Activated CD4-positive, alpha-beta memory T cell treated with anti-CD3 and anti-CD28 coated beads for 36 hours (primary cell): ENCODE data around the gene TAS2R38. TPM values are rescaled to one million over a fixed set of nuclear protein-coding genes. Genes with fewer than 3 reads are reported as not detected.
"Not testable (repeated sequence)": the region's sequence is repeated elsewhere in the genome, so short reads cannot be mapped to it uniquely, and the experiment has no call there.

Experiments
- CTCF ChIA-PET: fragments of 350-600 bp; sonication (Branson Sonifier 250); formaldehyde crosslinking; loops from one replicate; lab custom pipeline; 2021; ENCODE audit warnings: antibody characterized with exemption, inconsistent platforms; lab: Charles Lee
- POLR2A ChIA-PET: fragments of 350-600 bp; sonication (Branson Sonifier 250); formaldehyde crosslinking; loops from one replicate; lab custom pipeline; 2021; ENCODE audit warnings: antibody characterized with exemption; lab: Charles Lee
- DNase-seq: peaks from one replicate; pipeline ENCODE4 v3.0.0-alpha.2; 2020
- H3K27ac Mint-ChIP-seq: one replicate; pipeline ENCODE4 v1.8.0; 2021; ENCODE audit warnings: mixed read lengths
- H3K27me3 Mint-ChIP-seq: one replicate; pipeline ENCODE4 v1.8.0; 2021; ENCODE audit warnings: mixed read lengths
- H3K36me3 Mint-ChIP-seq: one replicate; pipeline ENCODE4 v1.8.0; 2021; ENCODE audit warnings: mixed read lengths
- H3K4me1 Mint-ChIP-seq: one replicate; pipeline ENCODE4 v1.8.0; 2021; ENCODE audit warnings: low read depth, mixed read lengths
- H3K4me3 Mint-ChIP-seq: one replicate; pipeline ENCODE4 v1.8.0; 2021; ENCODE audit warnings: mild to moderate bottlenecking, mixed read lengths
- H3K9me3 Mint-ChIP-seq: one replicate; pipeline ENCODE4 v1.8.0; 2021; ENCODE audit warnings: mixed read lengths
- intact Hi-C: fragments of 100-400 bp; cut with micrococcal nuclease; formaldehyde crosslinking; loops from one replicate; pipeline ENCODE4 v1.15.1; 2023
- total RNA-seq, 2 experiments: library from RNA; stranded (reverse); gene quantifications; one replicate each; pipeline ENCODE4 v1.2.3, GENCODE V29; 2021

Gene TAS2R38
- total RNA-seq, 2 experiments from 2014 or later = not detected

DNA sequence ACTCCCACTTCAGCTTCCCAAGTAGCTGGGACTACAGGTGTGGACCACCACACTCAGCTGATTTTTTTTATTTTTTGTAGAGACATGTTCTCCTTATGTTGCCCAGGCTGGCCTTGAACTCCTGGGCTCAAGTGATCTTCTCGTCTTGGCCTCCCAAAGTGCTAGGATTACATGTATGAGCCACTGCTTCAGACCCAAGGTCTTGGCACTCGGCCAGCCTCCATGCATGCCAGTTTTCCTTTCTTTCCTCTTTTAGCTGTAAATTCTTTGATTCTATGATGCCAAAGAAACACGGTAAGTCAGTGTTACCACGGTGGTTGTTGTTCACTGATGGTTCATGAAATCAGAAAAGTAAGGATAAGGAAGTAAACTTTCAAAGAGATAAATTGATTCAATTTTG lies 19.1 kb upstream of the TAS2R38 start:
- peaks cover 4% of the 10 kb centered on the region for H3K4me1 Mint-ChIP-seq
- no peaks in the 10 kb centered on the region for H3K36me3 Mint-ChIP-seq
- ChIA-PET POLR2A (no interaction called here), CTCF (interaction anchor here (1.0 to 1.7 kb wide), 2 partner anchors 16 to 17 kb away, joined by 4 to 6 read pairs; no protein-coding TSS in a partner anchor)
- no peak overlapping the region for H3K27ac Mint-ChIP-seq
- peaks cover 2% of the 10 kb centered on the region for H3K27me3 Mint-ChIP-seq
- intact Hi-C loops = no loop called here
- no peaks in the 10 kb centered on the region for H3K9me3 Mint-ChIP-seq
- DNase-seq = no peak
- no peak overlapping the region for H3K4me3 Mint-ChIP-seq

DNA sequence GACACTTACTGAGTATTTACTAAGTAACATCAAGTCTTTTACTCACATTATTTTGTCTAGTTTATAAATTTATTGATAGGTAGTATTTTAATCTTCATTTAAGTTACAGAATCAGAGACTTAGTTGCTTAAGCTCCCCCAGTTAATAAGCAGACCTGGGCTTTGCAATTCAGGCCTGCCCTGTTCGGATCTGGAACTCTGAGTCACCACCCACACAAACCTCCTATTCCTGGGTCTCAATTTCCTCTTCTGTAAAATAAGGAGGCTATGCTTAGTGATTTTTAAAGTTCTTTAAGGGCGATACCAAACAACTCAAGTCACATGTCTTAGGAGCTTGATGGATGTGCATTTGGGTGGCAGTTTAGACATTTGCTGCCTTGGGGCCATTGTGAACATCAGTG lies 18.6 kb upstream of the TAS2R38 start:
- H3K27ac Mint-ChIP-seq = no peak overlapping the region
- H3K4me1 Mint-ChIP-seq = peaks cover 4% of the 10 kb centered on the region
- POLR2A ChIA-PET = no interaction called here
- DNase-seq = no peak
- no peaks in the 10 kb centered on the region for H3K9me3 Mint-ChIP-seq
- CTCF ChIA-PET = interaction anchor here (1.7 kb wide), 1 partner anchor 16 kb away, joined by 6 read pairs; no protein-coding TSS in a partner anchor
- no peak overlapping the region for H3K4me3 Mint-ChIP-seq
- H3K27me3 Mint-ChIP-seq = peaks cover 2% of the 10 kb centered on the region
- intact Hi-C loops = no loop called here
- no peaks in the 10 kb centered on the region for H3K36me3 Mint-ChIP-seq

DNA sequence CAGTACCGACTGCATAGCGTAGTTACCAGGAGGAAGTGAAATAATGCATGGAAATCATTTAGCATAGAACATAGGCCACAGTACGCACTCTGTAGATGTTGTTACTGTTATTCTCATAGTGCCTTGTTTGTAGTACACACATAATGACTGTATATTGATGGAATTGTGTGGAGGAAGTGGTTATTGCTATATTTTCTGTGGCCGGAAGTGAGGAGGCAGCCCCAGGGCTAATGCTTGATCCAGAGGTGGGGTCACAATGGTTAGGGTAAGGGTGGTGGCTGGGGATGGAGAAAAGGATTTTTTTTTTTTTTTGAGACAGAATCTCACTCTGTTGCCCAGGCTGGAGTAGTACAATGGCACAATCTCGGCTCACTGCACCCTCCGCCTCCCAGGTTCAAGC lies 17.6 kb upstream of the TAS2R38 start:
- peaks cover 4% of the 10 kb centered on the region for H3K4me1 Mint-ChIP-seq
- no peaks in the 10 kb centered on the region for H3K27me3 Mint-ChIP-seq
- POLR2A ChIA-PET = no interaction called here
- no peak overlapping the region for H3K27ac Mint-ChIP-seq
- H3K9me3 Mint-ChIP-seq = no peaks in the 10 kb centered on the region
- DNase-seq = no peak
- intact Hi-C loops = no loop called here
- H3K36me3 Mint-ChIP-seq = no peaks in the 10 kb centered on the region
- H3K4me3 Mint-ChIP-seq = no peak overlapping the region
- CTCF ChIA-PET = interaction anchor here (1.7 kb wide), 1 partner anchor 15 kb away, joined by 6 read pairs; no protein-coding TSS in a partner anchor

DNA sequence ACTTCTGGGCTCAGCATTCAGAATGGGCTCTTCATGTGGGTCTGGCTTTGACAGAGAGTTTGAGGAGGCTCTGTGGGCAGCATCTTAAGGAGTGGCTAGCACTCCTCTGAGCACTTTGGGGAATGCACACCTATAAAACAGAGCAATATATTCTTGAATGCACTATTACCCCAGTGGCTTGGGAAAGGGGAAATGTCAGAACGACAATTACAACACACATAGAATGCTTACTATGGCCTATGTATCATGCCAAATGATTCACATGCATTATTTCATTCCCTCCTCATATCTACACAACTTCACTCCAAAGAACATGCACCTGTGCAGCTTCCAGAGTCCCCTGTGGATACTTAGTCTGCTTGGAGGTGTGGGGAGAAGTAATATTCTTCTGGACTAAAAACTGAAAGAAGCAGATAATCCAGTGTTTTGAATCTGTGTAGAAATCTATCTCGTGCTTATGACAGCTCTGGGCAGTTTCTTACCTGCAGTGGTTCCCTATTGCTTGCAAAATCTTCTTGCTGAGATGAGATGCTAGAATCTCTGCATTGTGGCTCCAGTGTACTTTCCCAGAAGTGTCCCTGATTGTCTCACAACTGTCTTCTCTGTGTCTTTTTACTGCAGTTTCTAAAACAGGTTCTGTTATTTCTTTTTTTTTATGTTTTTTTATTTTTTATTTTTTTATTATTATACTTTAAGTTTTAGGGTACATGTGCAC lies 16.6 kb upstream of the TAS2R38 start:
- no peaks in the 10 kb centered on the region for H3K27me3 Mint-ChIP-seq
- POLR2A ChIA-PET = no interaction called here
- no peak for DNase-seq
- H3K36me3 Mint-ChIP-seq = no peaks in the 10 kb centered on the region
- no peak overlapping the region for H3K4me3 Mint-ChIP-seq
- H3K4me1 Mint-ChIP-seq = peaks cover 4% of the 10 kb centered on the region
- intact Hi-C loops = no loop called here
- CTCF ChIA-PET = no interaction called here
- no peaks in the 10 kb centered on the region for H3K9me3 Mint-ChIP-seq
- H3K27ac Mint-ChIP-seq = no peak overlapping the region

DNA sequence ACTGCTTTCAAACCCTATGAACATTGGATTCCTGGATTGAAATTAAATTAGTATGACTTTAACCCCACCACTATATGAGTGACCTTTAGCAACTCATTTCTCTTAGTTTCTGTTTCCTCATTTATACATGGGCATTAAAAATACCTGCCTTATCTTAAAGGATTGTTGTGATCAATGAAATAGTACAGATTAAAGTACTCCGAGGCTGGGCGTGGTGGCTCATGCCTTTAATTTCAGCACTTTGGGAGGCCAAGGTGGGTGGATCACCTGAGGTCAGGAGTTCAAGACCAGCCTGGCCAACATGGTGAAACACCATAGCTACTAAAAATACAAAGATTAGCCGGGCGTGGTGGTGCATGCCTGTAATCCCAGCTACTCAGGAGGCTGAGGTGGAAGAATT lies 14.2 kb upstream of the TAS2R38 start:
- intact Hi-C loops, H3K36me3 Mint-ChIP-seq, POLR2A ChIA-PET, H3K9me3 Mint-ChIP-seq, H3K4me1 Mint-ChIP-seq, CTCF ChIA-PET, H3K27ac Mint-ChIP-seq, H3K27me3 Mint-ChIP-seq, DNase-seq, H3K4me3 Mint-ChIP-seq: not testable (repeated sequence)

DNA sequence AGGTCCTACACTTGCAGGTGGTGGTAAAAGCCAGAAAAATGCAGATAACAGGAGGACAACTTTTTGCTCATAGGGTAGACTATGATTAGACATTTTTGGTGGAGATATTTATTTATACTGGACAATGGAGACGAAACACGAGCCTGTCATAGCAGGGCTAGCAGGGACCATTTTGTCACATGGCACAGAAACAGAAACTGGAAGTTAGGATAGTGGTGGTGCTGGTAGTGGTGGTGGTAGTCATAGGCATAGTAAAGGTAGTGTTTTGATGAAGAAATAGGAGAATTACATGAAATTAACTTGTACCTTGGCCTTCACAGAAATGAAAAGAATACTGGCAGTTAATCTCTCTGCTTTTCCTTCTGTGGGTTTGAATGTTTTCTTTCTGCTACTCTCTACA lies 13.3 kb upstream of the TAS2R38 start:
- POLR2A ChIA-PET = no interaction called here
- Mint-ChIP-seq H3K27ac (no peak overlapping the region), H3K27me3 (no peaks in the 10 kb centered on the region), H3K9me3 (no peaks in the 10 kb centered on the region), H3K4me3 (no peak overlapping the region), H3K36me3 (no peaks in the 10 kb centered on the region), H3K4me1 (peaks cover 4% of the 10 kb centered on the region)
- intact Hi-C loops = no loop called here
- DNase-seq = no peak
- CTCF ChIA-PET = no interaction called here

DNA sequence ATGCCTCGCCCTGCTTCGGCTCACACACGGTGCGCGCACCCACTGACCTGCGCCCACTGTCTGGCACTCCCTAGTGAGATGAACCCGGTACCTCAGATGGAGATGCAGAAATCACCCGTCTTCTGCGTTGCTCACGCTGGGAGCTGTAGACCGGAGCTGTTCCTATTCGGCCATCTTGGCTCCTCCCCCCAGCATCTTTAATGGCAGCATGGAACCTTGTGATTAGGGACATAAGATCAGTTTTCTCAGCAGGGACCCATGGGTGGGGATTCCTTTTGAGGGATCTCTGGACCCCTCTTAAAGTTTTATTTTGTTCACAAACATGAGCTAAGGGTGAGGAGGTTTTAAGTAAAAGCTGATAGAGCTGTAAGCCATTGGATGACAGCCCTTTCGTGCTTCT lies 12.4 kb upstream of the TAS2R38 start:
- CTCF ChIA-PET = interaction anchor here (1.3 kb wide), 1 partner anchor 9 kb away, joined by 6 read pairs; no protein-coding TSS in a partner anchor
- intact Hi-C loops, H3K4me3 Mint-ChIP-seq, H3K9me3 Mint-ChIP-seq, H3K27me3 Mint-ChIP-seq, H3K27ac Mint-ChIP-seq, H3K4me1 Mint-ChIP-seq, H3K36me3 Mint-ChIP-seq, DNase-seq: not testable (repeated sequence)
- POLR2A ChIA-PET = interaction anchor here (1.0 kb wide), 1 partner anchor 10 kb away, joined by 4 read pairs; no protein-coding TSS in a partner anchor

DNA sequence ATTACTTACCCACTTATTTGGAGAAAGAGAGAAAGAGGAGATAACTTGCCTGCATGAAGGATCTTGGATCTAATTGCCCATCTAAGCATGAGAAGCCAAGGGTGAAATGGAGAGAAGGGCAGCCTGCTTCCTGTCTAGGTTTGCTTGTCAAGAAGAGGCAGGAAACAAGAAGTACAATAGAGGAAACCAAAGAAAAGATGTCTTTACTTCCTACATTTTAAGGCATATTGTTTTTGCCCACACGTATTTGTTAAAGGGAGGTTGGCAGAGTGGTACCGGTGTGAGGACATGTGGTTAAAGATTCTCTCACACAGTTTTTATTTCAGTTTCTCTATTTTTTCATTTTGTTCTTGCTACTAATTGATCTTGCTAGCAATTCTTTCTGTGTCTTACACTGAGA lies 6.0 kb upstream of the TAS2R38 start:
- Mint-ChIP-seq H3K9me3 (no peaks in the 10 kb centered on the region), H3K27ac (no peak overlapping the region), H3K27me3 (no peaks in the 10 kb centered on the region), H3K4me1 (peaks cover 5% of the 10 kb centered on the region), H3K36me3 (no peaks in the 10 kb centered on the region), H3K4me3 (no peak overlapping the region)
- CTCF ChIA-PET = no interaction called here
- POLR2A ChIA-PET = no interaction called here
- intact Hi-C loops = loop anchor here (10.0 kb wide), 3 partner anchors 325 to 1025 kb away; no protein-coding TSS in a partner anchor
- no peak for DNase-seq

DNA sequence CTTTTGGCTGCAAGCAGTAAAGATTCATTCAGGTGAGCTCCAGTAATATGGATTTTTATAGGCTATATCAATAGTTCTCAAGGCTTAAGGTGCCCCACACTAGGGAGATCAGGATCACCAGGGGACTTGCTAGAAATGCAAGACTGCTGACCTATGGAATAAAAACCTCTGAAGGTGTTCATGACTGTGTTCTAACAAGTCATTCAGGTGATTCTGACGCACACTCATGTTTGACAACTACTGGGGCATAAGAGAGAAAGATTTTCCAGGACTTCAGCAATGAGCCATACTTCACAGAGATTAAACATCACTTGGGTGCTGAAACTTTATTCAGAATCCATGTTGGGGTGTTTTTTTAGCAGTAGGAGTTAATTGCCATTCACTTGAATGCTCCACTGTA lies 4.8 kb upstream of the TAS2R38 start:
- DNase-seq = no peak
- H3K36me3 Mint-ChIP-seq = no peaks in the 10 kb centered on the region
- no peaks in the 10 kb centered on the region for H3K27me3 Mint-ChIP-seq
- POLR2A ChIA-PET = no interaction called here
- H3K4me3 Mint-ChIP-seq = no peak overlapping the region
- CTCF ChIA-PET = no interaction called here
- H3K4me1 Mint-ChIP-seq = peaks cover 5% of the 10 kb centered on the region
- no peaks in the 10 kb centered on the region for H3K9me3 Mint-ChIP-seq
- no peak overlapping the region for H3K27ac Mint-ChIP-seq
- intact Hi-C loops = loop anchor here (10.0 kb wide), 3 partner anchors 324 to 1026 kb away; no protein-coding TSS in a partner anchor

DNA sequence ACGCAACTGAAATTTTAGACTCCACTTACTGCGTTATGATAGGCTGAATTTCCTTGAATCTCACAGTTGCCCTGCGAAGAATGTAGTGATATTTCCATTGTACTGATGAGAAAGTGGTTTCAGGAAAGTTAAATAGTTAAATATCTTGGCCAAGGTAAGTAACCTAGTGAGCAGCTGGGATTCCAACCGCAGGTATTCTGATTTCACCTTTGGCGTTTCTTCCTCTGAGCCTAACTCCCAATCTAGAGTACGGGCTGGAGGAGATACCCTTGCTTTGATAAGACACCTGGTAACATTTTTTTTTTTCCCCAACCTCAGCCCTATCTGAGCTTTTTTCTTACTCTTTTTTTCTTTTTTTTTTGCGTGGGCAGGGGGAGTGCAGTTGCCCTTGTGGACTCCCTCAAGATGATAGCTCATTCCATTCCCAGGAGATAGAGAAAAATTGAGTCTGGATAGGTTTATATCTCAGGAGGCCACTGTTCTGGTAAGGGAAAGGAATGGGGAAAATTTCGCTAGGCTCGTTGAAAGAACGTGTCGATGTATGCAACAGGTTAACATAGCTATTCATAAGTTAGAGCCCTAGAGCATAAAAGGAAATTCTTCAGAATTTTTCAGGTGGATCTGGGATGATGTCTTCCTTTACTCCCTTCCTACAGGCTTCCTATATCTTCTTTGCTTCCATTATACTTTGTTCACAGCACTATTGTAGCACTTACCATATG lies 3.1 kb upstream of the TAS2R38 start:
- ChIA-PET POLR2A (interaction anchor here (0.7 kb wide), 1 partner anchor 546 kb away, joined by 3 read pairs; no protein-coding TSS in a partner anchor), CTCF (interaction anchor here (0.7 to 2.6 kb wide), 21 partner anchors 9 to 407 kb away, joined by 3 to 40 read pairs (median 4); partner anchors contain the start of gene SSBP1)
- peak overlapping the region; percentile 70 for H3K4me3 Mint-ChIP-seq
- no peaks in the 10 kb centered on the region for H3K9me3 Mint-ChIP-seq
- intact Hi-C loops = loop anchor here (1.0 to 10.0 kb wide), 5 partner anchors 212 to 1028 kb away; no protein-coding TSS in a partner anchor
- H3K27ac Mint-ChIP-seq = no peak overlapping the region
- peaks cover 5% of the 10 kb centered on the region for H3K4me1 Mint-ChIP-seq
- H3K36me3 Mint-ChIP-seq = no peaks in the 10 kb centered on the region
- no peaks in the 10 kb centered on the region for H3K27me3 Mint-ChIP-seq
- no peak for DNase-seq

DNA sequence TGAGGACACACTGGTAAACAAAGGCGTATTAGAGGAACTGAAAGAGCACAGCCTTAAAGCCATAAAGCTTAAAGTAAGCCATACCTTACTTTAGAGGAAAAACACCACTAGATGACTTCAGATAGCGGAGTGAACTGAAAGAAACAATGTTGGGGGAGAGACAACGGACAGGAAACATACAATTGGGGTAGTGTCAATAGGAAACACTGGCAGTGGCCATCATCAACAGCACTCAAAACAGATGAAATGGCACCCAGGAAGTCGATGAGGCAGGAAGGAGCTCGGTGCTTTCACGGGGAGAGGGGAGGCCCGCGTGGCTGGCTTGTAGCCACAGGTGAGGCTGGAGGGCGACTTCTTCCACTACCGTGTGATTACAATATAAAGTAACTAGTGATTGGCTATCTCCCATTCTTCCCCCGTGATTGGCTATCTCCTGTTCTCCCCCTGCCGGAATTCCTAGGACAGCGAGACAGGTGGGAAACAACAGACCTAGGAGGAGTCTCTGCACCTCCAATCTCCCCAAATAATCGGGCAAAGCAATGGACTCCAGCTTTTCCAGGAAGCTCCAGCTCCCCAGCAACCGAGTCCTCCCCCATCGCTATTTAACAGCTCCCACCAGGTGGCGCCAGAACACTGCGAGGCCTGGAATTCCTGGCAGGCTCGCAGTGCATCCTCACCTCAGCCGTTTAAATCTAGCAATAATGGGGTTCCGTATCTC lies 2.4 kb upstream of the TAS2R38 start:
- CTCF ChIA-PET = interaction anchor here (0.6 to 2.6 kb wide), 24 partner anchors 9 to 363 kb away, joined by 3 to 40 read pairs (median 4); partner anchors contain the start of gene SSBP1
- POLR2A ChIA-PET = interaction anchor here (1.1 kb wide), 1 partner anchor 10 kb away, joined by 4 read pairs; no protein-coding TSS in a partner anchor
- no peak overlapping the region for H3K27ac Mint-ChIP-seq

More for the DNA sequence above, 2.4 kb upstream of the TAS2R38 start:
- Mint-ChIP-seq H3K4me3 (peak overlapping the region; percentile 70), H3K36me3 (no peaks in the 10 kb centered on the region), H3K27me3 (no peaks in the 10 kb centered on the region), H3K9me3 (no peaks in the 10 kb centered on the region), H3K4me1 (peaks cover 5% of the 10 kb centered on the region)
- intact Hi-C loops = loop anchor here (1.0 to 10.0 kb wide), 5 partner anchors 213 to 1029 kb away; no protein-coding TSS in a partner anchor
- peak; percentile 80 for DNase-seq
